ENCODE measurements around the gene CYP3A7.
"Not testable (repeated sequence)": the region's sequence is repeated elsewhere in the genome, so short reads cannot be mapped to it uniquely, and the experiment has no call there.

CYP3A7 gene

DNA sequence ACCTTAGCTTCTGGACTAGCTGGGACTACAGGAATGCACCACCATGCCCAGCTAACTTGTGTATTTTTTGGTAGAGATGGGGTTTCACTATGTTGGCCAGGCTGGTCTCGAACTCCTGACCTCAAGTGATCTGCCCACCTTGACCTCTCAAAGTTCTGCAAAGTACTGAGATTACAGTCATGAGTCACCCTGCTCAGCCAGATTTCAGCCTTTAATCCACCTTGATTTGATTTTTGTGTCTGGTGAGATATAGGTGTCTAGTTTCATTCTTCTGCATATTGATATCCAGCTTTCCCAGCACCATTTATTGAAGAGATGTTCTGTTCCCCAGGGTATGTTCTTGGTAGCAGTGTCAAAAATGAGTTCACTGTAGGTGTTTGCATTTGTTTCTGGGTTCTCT lies 20.1 kb upstream of the CYP3A7 start:
- no peak overlapping the region for H3K4me3 ChIP-seq (ENCODE audit: low read length)
- TF ChIP-seq, protein P1, sequence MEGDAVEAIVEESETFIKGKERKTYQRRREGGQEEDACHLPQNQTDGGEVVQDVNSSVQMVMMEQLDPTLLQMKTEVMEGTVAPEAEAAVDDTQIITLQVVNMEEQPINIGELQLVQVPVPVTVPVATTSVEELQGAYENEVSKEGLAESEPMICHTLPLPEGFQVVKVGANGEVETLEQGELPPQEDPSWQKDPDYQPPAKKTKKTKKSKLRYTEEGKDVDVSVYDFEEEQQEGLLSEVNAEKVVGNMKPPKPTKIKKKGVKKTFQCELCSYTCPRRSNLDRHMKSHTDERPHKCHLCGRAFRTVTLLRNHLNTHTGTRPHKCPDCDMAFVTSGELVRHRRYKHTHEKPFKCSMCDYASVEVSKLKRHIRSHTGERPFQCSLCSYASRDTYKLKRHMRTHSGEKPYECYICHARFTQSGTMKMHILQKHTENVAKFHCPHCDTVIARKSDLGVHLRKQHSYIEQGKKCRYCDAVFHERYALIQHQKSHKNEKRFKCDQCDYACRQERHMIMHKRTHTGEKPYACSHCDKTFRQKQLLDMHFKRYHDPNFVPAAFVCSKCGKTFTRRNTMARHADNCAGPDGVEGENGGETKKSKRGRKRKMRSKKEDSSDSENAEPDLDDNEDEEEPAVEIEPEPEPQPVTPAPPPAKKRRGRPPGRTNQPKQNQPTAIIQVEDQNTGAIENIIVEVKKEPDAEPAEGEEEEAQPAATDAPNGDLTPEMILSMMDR (conservative IDR thresholded peaks at IDR 0.05; ENCODE audit: low read length): no peak
- DNase-seq (ENCODE audit: low read depth): no peak

DNA sequence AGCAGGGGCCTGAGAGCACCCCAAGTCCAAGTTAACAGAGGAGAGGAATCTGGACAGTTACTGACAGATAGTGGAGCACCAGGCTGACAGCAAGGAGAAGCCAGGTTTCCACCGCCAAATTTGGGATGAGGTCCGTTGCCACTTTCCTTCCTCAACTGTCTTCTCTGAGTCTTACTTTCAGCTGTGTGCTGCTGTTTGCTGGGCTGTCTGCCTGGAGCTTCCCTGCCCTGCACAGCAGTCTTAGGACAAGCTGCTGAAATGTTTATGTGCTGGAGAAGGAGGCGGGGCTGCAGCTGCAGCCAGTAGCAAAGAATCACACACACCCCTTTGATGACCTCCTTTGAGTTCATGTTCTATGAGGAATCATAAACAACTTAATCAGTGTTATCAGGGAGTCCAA lies 17.4 kb upstream of the CYP3A7 start:
- no peak overlapping the region for H3K4me3 ChIP-seq (ENCODE audit: low read length)
- TF ChIP-seq, protein P1 (conservative IDR thresholded peaks at IDR 0.05; ENCODE audit: low read length): no peak
- peak; percentile 5 for DNase-seq (ENCODE audit: low read depth)

DNA sequence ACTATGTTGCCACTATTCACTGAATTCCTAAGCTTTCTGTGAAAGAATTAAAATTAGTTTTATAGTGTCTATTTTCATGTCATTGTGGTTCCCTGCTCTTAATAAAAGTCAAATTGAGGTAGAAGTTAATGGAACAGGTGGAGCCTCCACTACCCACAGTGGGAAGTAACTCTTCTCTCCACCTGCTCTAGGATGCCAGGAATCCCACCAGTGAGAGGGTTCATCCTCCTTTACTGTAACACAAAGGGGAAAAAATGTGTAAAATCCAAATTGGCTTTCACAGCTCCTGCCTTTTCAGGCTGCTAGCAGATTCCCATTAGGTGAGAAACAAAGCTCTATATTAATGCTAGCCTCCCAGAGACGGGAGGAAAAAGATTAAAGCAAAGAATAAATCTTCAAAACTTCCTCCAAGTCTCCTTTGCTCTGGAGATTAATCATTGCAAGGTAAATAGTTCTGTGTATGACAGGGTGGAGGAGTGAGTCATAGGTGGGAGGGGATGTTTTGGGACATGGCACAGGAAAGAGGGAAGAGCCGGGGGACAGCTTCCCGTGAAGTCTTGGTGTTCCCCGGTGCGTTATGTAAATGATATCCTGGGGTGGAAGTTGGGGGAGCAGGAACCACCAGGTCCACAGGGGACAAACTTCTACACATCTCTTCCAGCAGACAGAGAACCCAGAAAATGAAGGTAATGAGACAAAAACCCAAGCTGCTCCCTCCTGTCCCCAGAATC lies 16.5 kb upstream of the CYP3A7 start:
- not testable (repeated sequence) for H3K4me3 ChIP-seq (ENCODE audit: low read length); DNase-seq (ENCODE audit: low read depth)

DNA sequence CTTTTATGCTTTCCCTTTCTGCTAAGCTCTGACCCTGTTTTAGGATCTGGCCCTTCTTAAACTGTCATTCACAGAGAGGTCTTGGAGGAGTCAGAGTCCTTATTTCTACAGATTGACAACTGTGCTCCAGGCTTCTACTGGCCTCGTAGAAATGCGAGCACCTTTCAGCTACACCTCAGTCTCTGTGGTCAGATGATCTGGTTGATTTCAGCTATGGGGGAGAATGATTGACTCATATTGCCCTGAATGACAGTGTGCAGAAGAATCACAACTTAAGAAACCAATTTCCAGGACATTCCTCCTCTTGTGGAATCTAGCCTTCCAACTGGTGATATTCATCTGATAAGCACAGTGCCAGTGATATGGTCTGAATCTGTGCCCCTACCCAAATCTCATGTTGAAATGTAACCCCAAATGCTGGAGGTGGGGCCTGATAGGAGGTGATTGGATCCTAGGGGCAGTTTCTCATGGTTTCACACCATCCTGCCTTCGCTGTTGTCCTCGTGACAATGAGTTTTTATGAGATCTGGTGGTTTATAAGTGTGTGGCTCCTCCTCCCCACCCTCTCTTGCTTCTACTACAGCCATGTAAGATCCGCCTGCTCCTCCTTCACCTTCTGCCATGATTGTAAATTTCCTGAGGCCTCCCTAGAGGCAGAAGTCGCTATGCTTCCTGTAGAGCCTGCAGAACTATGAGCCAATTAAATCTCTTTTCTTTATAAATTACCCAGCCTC lies 14.0 kb upstream of the CYP3A7 start:
- DNase-seq (ENCODE audit: low read depth): no peak
- TF ChIP-seq, protein P1 (conservative IDR thresholded peaks at IDR 0.05; ENCODE audit: low read length): no peak
- H3K4me3 ChIP-seq (ENCODE audit: low read length): no peak overlapping the region

DNA sequence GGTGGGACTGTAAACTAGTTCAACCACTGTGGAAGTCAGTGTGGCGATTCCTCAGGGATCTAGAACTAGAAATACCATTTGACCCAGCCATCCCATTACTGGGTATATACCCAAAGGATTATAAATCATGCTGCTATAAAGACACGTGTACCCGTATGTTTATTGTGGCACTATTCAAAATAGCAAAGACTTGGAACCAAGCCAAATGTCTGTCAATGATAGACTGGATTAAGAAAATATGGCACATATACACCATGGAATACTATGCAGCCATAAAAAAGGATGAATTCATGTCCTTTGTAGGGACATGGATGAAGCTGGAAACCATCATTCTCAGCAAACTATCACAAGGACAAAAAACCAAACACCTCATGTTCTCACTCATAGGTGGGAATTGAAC lies 11.9 kb upstream of the CYP3A7 start:
- DNase-seq (ENCODE audit: low read depth); H3K4me3 ChIP-seq (ENCODE audit: low read length): not testable (repeated sequence)

DNA sequence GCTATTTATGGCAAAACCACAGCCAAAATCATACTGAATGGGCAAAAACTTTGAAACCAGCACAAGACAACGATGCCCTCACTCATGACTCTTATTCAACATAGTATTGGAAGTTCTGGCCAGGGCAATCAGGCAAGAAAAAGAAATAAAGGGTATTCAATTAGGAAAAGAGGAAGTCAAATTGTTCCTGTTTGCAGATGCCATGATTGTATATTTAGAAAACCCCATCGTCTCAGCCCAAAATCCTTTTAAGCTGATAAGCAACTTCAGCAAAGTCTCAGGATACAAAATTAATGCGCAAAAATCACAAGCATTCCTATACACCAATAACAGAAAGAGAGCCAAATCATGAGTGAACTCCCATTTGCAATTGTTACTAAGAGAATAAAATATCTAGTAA lies 10.4 kb upstream of the CYP3A7 start:
- H3K4me3 ChIP-seq (ENCODE audit: low read length); DNase-seq (ENCODE audit: low read depth): not testable (repeated sequence)

DNA sequence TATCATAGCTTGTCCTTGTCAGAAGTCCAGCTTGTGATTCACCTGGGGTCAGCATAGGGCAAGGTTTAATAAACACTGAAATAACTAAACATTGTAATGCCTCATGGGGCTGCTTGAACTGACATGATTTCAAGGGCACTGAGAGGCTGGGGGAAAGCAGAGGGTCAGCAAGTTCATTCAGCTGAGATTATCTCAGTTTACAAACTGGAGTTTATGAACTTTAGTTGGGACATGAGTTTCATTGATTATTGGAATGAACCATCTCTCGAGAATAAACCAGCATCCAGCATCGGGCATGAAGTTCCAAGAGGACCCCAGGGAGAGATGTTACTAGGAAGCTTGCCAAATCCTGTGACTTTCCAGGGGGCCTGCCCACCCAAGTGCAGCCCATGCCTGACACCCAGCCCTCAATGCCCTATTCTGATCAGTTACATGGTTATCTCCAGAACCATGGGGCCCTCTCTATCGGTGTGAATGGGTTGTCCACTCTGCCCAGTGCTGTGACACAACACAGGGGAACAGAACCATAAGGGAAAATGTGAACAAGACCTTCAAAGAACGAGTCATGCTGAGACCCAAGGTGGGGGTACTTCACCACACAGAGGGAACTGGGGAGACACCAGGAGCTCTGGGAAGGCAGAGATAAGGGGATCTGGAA lies 7.9 kb upstream of the CYP3A7 start:
- no peak overlapping the region for H3K4me3 ChIP-seq (ENCODE audit: low read length)
- TF ChIP-seq, protein P1 (conservative IDR thresholded peaks at IDR 0.05; ENCODE audit: low read length): no peak
- no peak for DNase-seq (ENCODE audit: low read depth)

DNA sequence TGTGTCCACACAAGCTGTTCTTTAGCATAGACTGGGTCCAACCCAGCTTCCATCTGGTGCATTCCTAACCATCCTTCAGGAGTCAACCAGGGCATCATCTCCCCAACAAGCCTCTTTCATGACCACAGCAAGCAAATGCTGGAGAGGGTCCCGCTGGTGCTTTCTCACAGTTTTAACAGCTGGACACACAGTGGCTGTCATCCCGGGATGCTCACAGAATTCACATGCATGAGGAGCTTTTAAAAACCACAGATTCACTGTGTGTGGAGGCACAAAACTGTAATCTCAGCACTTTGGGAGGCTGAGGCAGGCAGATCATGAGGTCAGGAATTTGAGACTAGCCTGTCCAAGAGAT lies 6.4 kb upstream of the CYP3A7 start:
- no peak for DNase-seq (ENCODE audit: low read depth)
- H3K4me3 ChIP-seq (ENCODE audit: low read length): no peak overlapping the region
- TF ChIP-seq, protein P1 (conservative IDR thresholded peaks at IDR 0.05; ENCODE audit: low read length): no peak

All from AG10803 (cell line).